ENCODE results near the gene MEGF6. TPM values are rescaled to one million over a fixed set of nuclear protein-coding genes. Genes with fewer than 3 reads are reported as not detected.

The MEGF6 gene
- total and polyA plus RNA-seq, 9 of the 15 experiments (the other 6 are each of a cell fraction or from before 2014, with no cell fraction given) = 0.03 to 1.7 (median 0.24) TPM; not detected in 3

GRCh38 chr1:3506041-3506440 lies 105.3 kb downstream of the MEGF6 start:
- no peak overlapping the region for H3K4me2 ChIP-seq (ENCODE audit: insufficient read depth, low read length)
- TF ChIP-seq, protein P1, sequence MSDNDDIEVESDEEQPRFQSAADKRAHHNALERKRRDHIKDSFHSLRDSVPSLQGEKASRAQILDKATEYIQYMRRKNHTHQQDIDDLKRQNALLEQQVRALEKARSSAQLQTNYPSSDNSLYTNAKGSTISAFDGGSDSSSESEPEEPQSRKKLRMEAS (CRISPR knock-in tag; IDR thresholded peaks at IDR 0.05) = no peak
- no peak for TF ChIP-seq NFE2L1 (tag; IDR thresholded peaks at IDR 0.05; ENCODE audit: borderline replicate concordance, low read depth)
- no peak for TF ChIP-seq EP400 (IDR thresholded peaks at IDR 0.05)
- no peak for TF ChIP-seq ZNF324 (CRISPR knock-in tag; IDR thresholded peaks at IDR 0.05)
- TF ChIP-seq, protein P2, sequence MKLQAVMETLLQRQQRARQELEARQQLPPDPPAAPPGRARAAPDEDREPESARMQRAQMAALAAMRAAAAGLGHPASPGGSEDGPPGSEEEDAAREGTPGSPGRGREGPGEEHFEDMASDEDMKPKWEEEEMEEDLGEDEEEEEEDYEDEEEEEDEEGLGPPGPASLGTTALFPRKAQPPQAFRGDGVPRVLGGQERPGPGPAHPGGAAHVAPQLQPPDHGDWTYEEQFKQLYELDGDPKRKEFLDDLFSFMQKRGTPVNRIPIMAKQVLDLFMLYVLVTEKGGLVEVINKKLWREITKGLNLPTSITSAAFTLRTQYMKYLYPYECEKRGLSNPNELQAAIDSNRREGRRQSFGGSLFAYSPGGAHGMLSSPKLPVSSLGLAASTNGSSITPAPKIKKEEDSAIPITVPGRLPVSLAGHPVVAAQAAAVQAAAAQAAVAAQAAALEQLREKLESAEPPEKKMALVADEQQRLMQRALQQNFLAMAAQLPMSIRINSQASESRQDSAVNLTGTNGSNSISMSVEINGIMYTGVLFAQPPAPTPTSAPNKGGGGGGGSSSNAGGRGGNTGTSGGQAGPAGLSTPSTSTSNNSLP (IDR thresholded peaks at IDR 0.05; ENCODE audit: borderline replicate concordance, low read depth, low read length) = no peak
- TF ChIP-seq BMI1 (IDR thresholded peaks at IDR 0.05; ENCODE audit: low read length) = no peak
- no peak for TF ChIP-seq FOXA1 (IDR thresholded peaks at IDR 0.05; ENCODE audit: borderline replicate concordance)
- no peak for TF ChIP-seq ZNF253 (CRISPR knock-in tag; conservative IDR thresholded peaks at IDR 0.05)
- TF ChIP-seq ZNF121 (CRISPR knock-in tag; conservative IDR thresholded peaks at IDR 0.05) = no peak
- TF ChIP-seq NEUROD1 (IDR thresholded peaks at IDR 0.05; ENCODE audit: borderline replicate concordance, low read depth, low read length, partially characterized antibody) = no peak
- no peak for TF ChIP-seq CEBPG (CRISPR knock-in tag; IDR thresholded peaks at IDR 0.05)
- TF ChIP-seq CEBPG (tag; conservative IDR thresholded peaks at IDR 0.05 in 1 of 2, IDR thresholded peaks at IDR 0.05 in 1 of 2) = no peak
- no peak for TF ChIP-seq ZSCAN29 (IDR thresholded peaks at IDR 0.05)
- TF ChIP-seq CBFA2T3 (IDR thresholded peaks at IDR 0.05) = no peak
- TF ChIP-seq BDP1 (IDR thresholded peaks at IDR 0.05; ENCODE audit: insufficient read depth, insufficient read length) = no peak
- no peak overlapping the region for H3K4me3 ChIP-seq
- FAIRE-seq = no peak
- POLR2A ChIA-PET = no interaction called here
- ATAC-seq = no peak
- H3K4me1 ChIP-seq (replicated peaks in 1 of 2; ENCODE audit: control insufficient read depth in 2 of 2, insufficient read depth in 2 of 2, low read length in 2 of 2) = peaks cover 0 to 38% of the 10 kb centered on the region in 2 experiments; a peak in 2 of 5 replicates
- no peaks in the 10 kb centered on the region for H3K79me2 ChIP-seq (ENCODE audit: control insufficient read depth, insufficient read depth, low read length)
- no peaks in the 10 kb centered on the region for H3K36me3 ChIP-seq (ENCODE audit: control insufficient read depth, insufficient read depth, low read length)
- H4K20me1 ChIP-seq (replicated peaks; ENCODE audit: control insufficient read depth, insufficient read depth, low read length) = peaks cover 18% of the 10 kb centered on the region; the same call in 1 of the 2 replicates
- H3K9ac ChIP-seq (ENCODE audit: insufficient read depth in 1 of 2, low read depth in 2 of 2, low read length in 2 of 2) = 0 out of 4 replicates have a peak overlapping the region, but pooled peaks of 1 of the 2 experiments have one; percentile 22
- H3K9me3 ChIP-seq (replicated peaks; ENCODE audit: control insufficient read depth, insufficient read depth, low read depth, low read length) = no peaks in the 10 kb centered on the region
- intact Hi-C loops (cut with micrococcal nuclease) = no loop called here
- no peak overlapping the region for H3K27ac ChIP-seq (ENCODE audit: extremely low read depth, low read depth, low read length)
- no TSS peak for BruUV-seq (replicated peaks)
- peaks cover 0 to 48% of the 10 kb centered on the region in 2 experiments; a peak in 4 of 5 replicates for H3K27me3 ChIP-seq (ENCODE audit: control insufficient read depth in 2 of 2, insufficient read depth in 2 of 2, low read length in 2 of 2)
- 0% methylated on average over 15 of the region's 15 CpGs for WGBS (ENCODE audit: insufficient coverage, low coverage, missing lambda C conversion rate)
- no peaks in the 10 kb centered on the region for H3K9me1 ChIP-seq (ENCODE audit: control insufficient read depth, insufficient read depth, low read length)
- no peak overlapping the region for H2AFZ ChIP-seq (ENCODE audit: low read depth, low read length)
- CTCF ChIA-PET (ENCODE audit: low intra/inter-chr PET ratio) = no interaction called here
- no peak for DNase-seq (ENCODE audit: extremely low read depth in 1 of 4, low spot score in 3 of 4)
- in situ Hi-C loops (cut with MboI) = no loop called here

All from K562 (cell line).